Activated T-helper 1 cell treated with anti-CD3 and anti-CD28 coated beads, Interleukin-12 subunit alpha, Interleukin-12 subunit beta, Interleukin-2, Interleukin-4 antibody, amounts not matched to agents 30 ng/mL and 10 ng/mL and 1 ng/mL, durations not matched to agents 14 hours and 24 hours and 36 hours (primary cell): ENCODE results near the gene INSR. TPM values are rescaled to one million over a fixed set of nuclear protein-coding genes. Genes with fewer than 3 reads are reported as not detected.
"Not testable (repeated sequence)": the region's sequence is repeated elsewhere in the genome, so short reads cannot be mapped to it uniquely, and the experiment has no call there.

Source experiments
- DNase-seq: peaks from one replicate; pipeline ENCODE4 v3.0.0; 2021; ENCODE audit warnings: low spot score
- H3K27ac Mint-ChIP-seq: one replicate; pipeline ENCODE4 v1.8.0; 2021; ENCODE audit warnings: mild to moderate bottlenecking, mixed read lengths
- H3K27me3 Mint-ChIP-seq: one replicate; pipeline ENCODE4 v1.8.0; 2022; ENCODE audit warnings: mild to moderate bottlenecking, moderate library complexity, mixed read lengths; ENCODE audit not compliant: insufficient read depth
- H3K36me3 Mint-ChIP-seq: one replicate; pipeline ENCODE4 v1.8.0; 2021; ENCODE audit warnings: low read depth, mixed read lengths
- H3K4me1 Mint-ChIP-seq: one replicate; pipeline ENCODE4 v1.8.0; 2021; ENCODE audit warnings: low read depth, mixed read lengths
- H3K4me3 Mint-ChIP-seq: one replicate; pipeline ENCODE4 v1.8.0; 2021; ENCODE audit warnings: mild to moderate bottlenecking, moderate library complexity, mixed read lengths
- H3K9me3 Mint-ChIP-seq: one replicate; pipeline ENCODE4 v1.8.0; 2021; ENCODE audit warnings: mixed read lengths
- intact Hi-C: fragments of 100-400 bp; cut with micrococcal nuclease; formaldehyde crosslinking; loops from one replicate; pipeline ENCODE4 v1.15.1; 2024
- total RNA-seq: library from RNA; stranded (reverse); gene quantifications from 2 replicates; pipeline ENCODE4 v1.2.3, GENCODE V29; 2022

INSR gene
- total RNA-seq, 1 donor from 2014 or later, result 1.5 TPM

DNA sequence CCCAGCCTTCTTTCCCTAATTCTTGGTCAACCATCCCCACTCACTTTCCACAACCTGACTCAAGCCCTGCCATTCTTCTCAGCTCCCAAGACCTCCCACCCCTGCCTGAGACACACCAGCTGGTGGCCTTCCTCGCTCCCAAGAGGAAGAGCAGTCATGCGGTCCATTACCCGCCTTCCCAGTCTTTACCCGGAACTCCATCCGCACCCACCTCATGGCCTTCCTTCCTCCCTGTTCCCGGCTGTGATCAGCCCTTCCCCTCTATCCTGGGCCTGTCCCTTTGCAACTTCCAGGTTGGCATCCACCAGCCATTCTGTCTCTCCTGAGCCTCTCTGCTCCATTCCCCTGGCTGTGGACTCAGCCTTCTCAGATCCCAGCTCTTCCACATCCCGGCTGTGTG lies 18.6 kb upstream of the INSR start:
- intact Hi-C loops, result no loop called here
- peaks cover 2% of the 10 kb centered on the region for H3K9me3 Mint-ChIP-seq
- H3K4me1 Mint-ChIP-seq, result no peaks in the 10 kb centered on the region
- H3K4me3 Mint-ChIP-seq, result no peak overlapping the region
- H3K27ac Mint-ChIP-seq, result no peak overlapping the region
- no peaks in the 10 kb centered on the region for H3K36me3 Mint-ChIP-seq
- DNase-seq, result no peak
- H3K27me3 Mint-ChIP-seq, result no peaks in the 10 kb centered on the region

DNA sequence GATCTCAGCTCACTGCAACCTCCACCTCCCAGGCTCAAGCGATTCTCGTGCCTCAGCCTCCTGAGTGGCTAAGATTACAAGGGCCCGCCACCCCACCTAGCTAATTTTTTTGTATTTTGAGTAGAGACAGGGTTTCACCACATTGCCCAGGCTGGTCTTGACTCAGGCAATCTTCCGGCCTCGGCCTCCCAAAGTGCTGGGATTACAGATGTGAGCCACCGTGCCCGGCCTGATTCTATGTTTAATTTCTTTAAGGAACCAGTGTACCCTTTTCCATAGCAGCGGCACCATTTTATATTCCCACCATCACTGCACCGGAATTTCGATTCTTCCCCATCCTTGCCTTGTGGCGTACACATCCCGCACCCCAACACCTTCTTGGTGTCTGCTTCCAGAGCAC lies 17.7 kb upstream of the INSR start:
- intact Hi-C loops, result no loop called here
- H3K9me3 Mint-ChIP-seq, result no peaks in the 10 kb centered on the region
- no peak overlapping the region for H3K4me3 Mint-ChIP-seq
- no peaks in the 10 kb centered on the region for H3K4me1 Mint-ChIP-seq
- no peaks in the 10 kb centered on the region for H3K36me3 Mint-ChIP-seq
- H3K27ac Mint-ChIP-seq, result no peak overlapping the region
- no peak for DNase-seq
- no peaks in the 10 kb centered on the region for H3K27me3 Mint-ChIP-seq

DNA sequence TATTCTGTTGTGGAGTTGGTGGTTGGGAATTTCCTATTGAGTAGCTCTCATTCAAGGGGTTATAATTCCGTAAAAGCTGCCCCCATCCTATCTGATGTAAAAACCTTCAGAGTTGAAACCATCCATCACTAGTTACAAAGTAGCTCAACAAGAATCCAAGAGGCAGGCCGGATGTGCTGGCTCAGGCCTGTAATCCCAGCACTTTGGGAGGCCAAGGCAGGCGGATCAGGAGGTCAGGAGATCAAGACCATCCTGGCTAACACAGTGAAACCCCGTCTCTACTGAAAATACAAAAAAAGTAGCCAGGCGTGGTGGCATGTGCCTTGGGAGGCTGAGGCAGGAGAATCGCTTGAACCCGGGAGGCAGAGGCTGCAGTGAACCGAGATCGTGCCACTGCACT lies 14.1 kb upstream of the INSR start:
- H3K36me3 Mint-ChIP-seq, H3K4me1 Mint-ChIP-seq, H3K27me3 Mint-ChIP-seq, intact Hi-C loops, DNase-seq, H3K9me3 Mint-ChIP-seq, H3K27ac Mint-ChIP-seq, H3K4me3 Mint-ChIP-seq: not testable (repeated sequence)

DNA sequence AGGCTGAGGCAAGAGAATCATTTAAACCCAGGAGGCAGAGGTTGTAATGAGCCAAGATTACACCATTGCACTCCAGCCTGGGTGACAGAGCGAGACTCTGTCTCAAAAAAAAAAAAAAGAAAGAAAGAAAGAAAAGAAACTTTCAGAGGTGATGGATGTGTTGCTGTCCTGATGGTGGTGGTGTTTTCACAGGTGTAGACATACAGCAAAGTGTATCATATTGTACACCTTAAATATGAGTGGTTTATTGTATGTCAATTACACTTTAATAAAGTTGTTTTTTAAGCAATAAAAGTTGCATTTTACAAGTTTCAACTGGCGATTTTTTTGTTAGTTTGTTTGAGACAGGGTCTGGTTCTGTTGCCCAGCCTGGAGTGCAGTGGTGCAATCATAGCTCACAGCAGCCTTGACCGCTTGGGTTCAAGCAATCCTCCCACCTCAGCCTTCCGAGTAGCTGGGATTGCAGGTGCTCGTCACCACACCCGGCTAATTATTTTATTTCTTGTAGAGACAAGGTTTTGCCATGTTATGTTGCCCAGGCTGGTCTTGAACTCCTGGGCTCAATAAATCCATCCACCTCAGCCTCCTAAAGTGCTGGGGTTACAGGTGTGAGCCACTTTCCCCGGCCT lies 13.5 kb upstream of the INSR start:
- H3K27me3 Mint-ChIP-seq, result no peaks in the 10 kb centered on the region
- H3K9me3 Mint-ChIP-seq, result no peaks in the 10 kb centered on the region
- H3K4me3 Mint-ChIP-seq, result no peak overlapping the region
- no peak for DNase-seq
- intact Hi-C loops, result no loop called here
- H3K27ac Mint-ChIP-seq, result no peak overlapping the region
- H3K4me1 Mint-ChIP-seq, result no peaks in the 10 kb centered on the region
- H3K36me3 Mint-ChIP-seq, result no peaks in the 10 kb centered on the region

DNA sequence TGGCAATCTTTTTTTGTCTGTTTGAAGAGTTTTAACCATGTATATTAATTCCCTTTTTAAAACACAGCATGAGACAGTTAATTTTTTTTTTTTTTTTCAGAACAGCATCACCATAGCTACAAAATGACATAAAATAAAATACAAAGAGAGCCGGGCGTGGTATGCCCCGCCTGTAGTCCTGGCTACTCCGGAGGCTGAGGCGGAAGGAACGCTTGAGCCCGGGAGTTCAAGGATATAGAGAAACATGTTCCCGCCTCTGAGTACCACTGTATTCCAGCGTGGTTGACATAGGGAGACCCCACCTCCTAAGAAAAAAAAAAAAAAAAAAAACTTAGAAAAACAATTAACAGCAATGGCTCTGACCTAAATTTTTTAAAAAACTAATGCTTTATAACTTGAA lies 10.0 kb upstream of the INSR start:
- H3K9me3 Mint-ChIP-seq, result no peaks in the 10 kb centered on the region

DNA sequence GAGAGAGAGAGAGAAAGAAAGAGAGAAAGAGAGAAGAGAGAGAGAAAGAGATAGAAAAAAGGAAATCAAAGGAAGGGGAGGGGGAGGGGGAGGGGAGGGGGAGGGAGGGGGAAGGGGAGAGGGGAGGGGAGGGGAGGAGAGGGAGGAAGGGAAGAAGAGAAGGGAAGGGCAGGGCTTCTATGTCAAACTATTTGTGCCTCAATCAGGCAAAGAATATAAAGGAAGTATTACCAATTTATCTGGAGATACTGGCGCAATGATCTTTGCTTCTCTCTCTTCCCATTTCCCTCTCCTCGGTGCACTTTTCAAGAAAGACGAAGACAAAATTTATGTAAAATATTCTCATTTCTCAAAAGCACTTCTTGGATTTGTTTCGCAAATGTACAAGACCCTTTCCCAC lies 9.3 kb upstream of the INSR start:
- H3K27me3 Mint-ChIP-seq, result peaks cover 4% of the 10 kb centered on the region
- no peak for DNase-seq
- no peak overlapping the region for H3K4me3 Mint-ChIP-seq
- H3K9me3 Mint-ChIP-seq, result no peaks in the 10 kb centered on the region
- H3K36me3 Mint-ChIP-seq, result no peaks in the 10 kb centered on the region
- no peak overlapping the region for H3K27ac Mint-ChIP-seq
- intact Hi-C loops, result no loop called here
- no peaks in the 10 kb centered on the region for H3K4me1 Mint-ChIP-seq

More for the DNA sequence above, 10.0 kb upstream of the INSR start:
- Mint-ChIP-seq H3K4me1 (no peaks in the 10 kb centered on the region), H3K27ac (no peak overlapping the region), H3K36me3 (no peaks in the 10 kb centered on the region), H3K4me3 (no peak overlapping the region), H3K27me3 (peaks cover 3% of the 10 kb centered on the region)
- intact Hi-C loops, result no loop called here
- no peak for DNase-seq

DNA sequence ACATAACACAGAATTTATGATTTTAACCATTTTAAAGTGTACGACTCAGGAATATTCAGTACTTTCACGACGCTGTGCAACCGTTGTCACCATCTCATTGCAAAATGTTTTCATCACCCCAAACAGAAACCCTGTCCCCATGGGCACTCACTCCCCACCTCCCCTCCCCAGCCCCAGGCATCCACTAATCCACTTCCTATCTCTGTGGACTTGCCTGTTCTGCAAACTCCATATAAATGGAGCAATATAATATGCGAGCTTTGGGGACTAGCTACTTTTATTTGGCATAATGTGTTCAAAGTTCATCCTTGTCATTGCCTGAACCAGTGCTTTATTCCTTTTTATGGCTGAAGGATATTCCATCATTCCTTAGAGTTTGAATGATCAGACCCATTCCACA lies 7.3 kb upstream of the INSR start:
- Mint-ChIP-seq H3K27me3 (peaks cover 12% of the 10 kb centered on the region), H3K4me3 (no peak overlapping the region), H3K4me1 (no peaks in the 10 kb centered on the region), H3K9me3 (no peaks in the 10 kb centered on the region), H3K36me3 (no peaks in the 10 kb centered on the region), H3K27ac (no peak overlapping the region)
- no peak for DNase-seq
- intact Hi-C loops, result no loop called here

DNA sequence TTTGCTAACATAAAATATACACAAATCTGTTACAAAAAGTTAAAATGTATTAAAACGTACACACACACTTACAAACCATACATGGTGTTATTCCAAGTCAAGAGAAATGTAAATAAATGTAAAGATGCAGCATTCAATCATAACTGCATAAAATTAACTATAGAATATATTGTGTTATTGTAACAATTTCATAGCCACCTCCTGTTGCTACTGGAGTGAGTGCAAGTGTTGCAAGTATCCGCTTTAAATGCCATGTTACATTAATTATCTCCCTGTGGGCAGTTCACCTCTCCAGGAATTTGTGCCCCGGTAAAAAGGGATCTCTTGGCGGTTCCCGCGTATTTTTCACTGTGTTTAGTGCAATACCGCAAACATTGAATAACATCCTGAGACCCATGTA lies 3.5 kb upstream of the INSR start:
- H3K27me3 Mint-ChIP-seq, result peaks cover 35% of the 10 kb centered on the region
- no peaks in the 10 kb centered on the region for H3K36me3 Mint-ChIP-seq
- DNase-seq, result no peak
- no peak overlapping the region for H3K27ac Mint-ChIP-seq
- H3K4me3 Mint-ChIP-seq, result no peak overlapping the region
- peaks cover 5% of the 10 kb centered on the region for H3K4me1 Mint-ChIP-seq
- no peaks in the 10 kb centered on the region for H3K9me3 Mint-ChIP-seq
- intact Hi-C loops, result no loop called here

DNA sequence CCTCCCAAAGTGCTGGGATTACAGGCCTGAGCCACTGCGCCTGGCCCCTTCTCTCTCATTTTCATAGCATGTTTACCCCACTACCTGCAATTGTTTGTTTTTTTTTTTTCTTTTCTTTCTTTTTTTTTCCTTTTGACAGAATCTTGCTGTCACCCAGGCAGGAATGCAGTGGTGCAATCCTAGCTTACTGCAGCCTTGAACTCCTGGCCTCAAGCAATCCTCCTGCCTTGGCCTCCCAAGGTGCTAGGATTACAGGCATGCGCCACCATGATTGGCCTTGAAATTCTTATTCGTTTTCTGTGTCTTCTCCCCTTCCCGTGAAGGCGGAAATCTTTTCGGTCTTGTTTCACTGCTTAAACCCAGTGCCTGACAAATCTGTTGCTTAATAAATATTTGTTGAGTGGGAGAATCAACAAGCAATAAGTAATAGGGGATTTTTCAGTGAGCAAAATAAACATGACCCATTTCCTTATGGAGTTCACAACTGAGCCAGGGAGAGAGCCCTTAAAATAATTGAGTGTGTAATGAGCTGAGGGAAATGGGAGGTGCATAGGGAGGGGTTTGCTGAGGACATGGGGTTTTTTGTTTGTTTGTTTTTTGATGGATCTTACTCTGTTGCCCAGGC lies 1.8 kb upstream of the INSR start:
- intact Hi-C loops, result no loop called here
- Mint-ChIP-seq H3K4me3 (peak overlapping the region; percentile 31), H3K27ac (no peak overlapping the region), H3K36me3 (no peaks in the 10 kb centered on the region), H3K27me3 (peaks cover 41% of the 10 kb centered on the region), H3K4me1 (peaks cover 5% of the 10 kb centered on the region), H3K9me3 (no peaks in the 10 kb centered on the region)
- no peak for DNase-seq

DNA sequence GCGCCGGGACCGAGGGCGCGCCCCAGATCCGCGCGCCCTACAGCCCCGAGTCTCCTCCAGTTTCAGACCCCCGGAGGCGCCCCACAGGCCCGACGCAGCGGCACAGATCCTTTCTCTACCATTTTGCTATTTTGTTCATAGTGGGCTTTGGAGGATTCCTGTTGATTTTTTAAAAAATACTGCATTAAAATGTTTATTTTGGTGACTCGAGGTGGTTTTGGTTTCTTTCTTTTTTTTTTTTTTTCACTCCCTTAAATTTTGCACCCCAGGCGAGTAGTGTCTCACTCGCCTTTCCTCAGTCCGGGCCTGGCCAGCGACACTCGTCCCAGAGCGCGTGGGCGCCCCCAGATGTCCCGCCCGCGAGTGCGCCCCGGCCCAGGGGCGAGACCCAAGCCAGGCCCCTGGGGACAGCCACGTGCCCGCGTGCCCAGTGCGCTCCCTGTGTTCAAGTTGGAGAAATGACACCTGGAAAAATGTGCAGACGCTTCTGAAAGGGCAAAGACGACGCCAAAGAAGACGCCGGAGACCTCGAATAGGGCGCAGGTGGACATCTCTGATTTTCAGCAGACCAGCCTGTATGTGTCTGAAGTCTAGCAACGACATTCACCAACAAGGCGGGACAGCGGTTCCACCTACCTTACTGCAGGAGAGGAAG lies 471 bp upstream of the INSR start:
- H3K4me1 Mint-ChIP-seq, result peaks cover 5% of the 10 kb centered on the region
- no peak for DNase-seq
- no peaks in the 10 kb centered on the region for H3K36me3 Mint-ChIP-seq
- H3K27me3 Mint-ChIP-seq, result peaks cover 38% of the 10 kb centered on the region
- H3K9me3 Mint-ChIP-seq, result no peaks in the 10 kb centered on the region
- peak overlapping the region; percentile 70 for H3K4me3 Mint-ChIP-seq
- intact Hi-C loops, result no loop called here
- no peak overlapping the region for H3K27ac Mint-ChIP-seq

DNA sequence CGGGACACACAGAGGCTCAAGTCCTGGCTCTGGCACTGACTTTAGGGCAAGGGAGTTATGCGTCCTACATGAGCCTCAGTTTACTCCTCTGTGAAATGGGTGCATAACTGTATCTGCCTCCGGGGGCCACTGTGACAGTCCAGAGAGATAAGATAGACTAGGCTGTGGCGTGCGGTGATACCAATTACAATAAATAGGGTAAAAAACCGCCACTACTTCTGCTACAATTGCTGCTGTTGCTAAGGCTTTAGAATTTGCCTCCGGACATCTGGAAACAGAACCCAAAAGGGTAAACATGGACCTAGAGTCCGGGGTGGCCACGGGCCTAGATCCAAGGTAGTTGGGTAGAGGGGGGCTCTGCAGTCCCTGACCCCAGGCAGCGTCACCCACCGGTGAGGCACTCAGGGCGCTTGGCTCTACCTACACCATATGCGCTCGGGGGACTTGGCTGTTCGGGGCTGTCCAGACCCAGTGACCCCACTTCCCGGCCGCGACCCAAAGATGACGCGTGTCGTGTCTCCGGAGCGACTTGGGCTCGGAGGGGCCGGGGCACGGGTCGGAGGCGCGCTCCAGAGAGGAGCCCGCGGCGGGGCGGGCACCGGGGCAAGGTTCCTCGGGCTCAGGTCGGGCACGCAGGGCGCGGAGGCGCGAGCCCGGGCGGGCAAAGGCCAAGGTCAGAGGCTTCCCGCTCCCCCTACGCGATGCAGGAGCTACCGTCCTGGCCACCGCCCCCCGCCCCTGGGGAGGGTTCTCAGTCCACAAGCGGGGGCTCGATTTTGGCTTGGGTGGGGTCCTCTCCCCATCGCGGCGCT lies 1.1 kb downstream of the INSR start:
- no peak overlapping the region for H3K27ac Mint-ChIP-seq
- H3K36me3 Mint-ChIP-seq, result no peaks in the 10 kb centered on the region
- intact Hi-C loops, result no loop called here
- no peaks in the 10 kb centered on the region for H3K9me3 Mint-ChIP-seq
- H3K4me1 Mint-ChIP-seq, result peaks cover 5% of the 10 kb centered on the region
- peak overlapping the region; percentile 32 for H3K4me3 Mint-ChIP-seq
- H3K27me3 Mint-ChIP-seq, result peaks cover 34% of the 10 kb centered on the region
- DNase-seq, result no peak

DNA sequence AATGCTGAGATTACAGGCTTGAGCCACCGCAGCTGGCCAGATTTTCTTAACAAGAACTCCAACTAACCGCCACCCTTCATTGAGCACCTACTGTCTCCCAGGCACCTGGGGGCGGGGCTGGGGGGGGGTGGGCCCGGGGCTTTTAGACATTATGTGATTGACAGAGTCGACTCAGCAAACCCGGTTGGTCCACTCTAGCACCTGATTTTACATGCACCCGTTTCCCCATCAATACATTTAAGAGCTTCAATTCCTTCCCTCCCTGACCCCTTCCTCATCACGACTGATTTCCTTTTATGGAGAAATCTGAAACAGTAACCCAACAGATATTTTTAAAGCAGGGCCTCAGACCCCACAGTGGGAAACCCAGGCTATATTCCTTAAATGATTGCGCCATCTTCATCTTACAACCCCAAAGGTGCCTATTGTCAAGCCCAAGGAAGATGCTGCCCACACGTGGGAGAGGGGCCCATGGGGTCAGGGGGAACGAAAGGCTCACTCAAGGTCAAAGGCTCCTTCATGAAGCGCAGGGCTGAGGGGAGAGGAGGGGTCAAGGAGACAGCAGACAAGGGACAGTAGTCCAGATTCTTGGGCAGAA lies 1.8 kb downstream of the INSR start:
- no peaks in the 10 kb centered on the region for H3K36me3 Mint-ChIP-seq
- H3K4me3 Mint-ChIP-seq, result peak overlapping the region; percentile 32
- peaks cover 5% of the 10 kb centered on the region for H3K4me1 Mint-ChIP-seq
- DNase-seq, result no peak
- no peak overlapping the region for H3K27ac Mint-ChIP-seq
- no peaks in the 10 kb centered on the region for H3K9me3 Mint-ChIP-seq
- peaks cover 32% of the 10 kb centered on the region for H3K27me3 Mint-ChIP-seq
- intact Hi-C loops, result no loop called here

DNA sequence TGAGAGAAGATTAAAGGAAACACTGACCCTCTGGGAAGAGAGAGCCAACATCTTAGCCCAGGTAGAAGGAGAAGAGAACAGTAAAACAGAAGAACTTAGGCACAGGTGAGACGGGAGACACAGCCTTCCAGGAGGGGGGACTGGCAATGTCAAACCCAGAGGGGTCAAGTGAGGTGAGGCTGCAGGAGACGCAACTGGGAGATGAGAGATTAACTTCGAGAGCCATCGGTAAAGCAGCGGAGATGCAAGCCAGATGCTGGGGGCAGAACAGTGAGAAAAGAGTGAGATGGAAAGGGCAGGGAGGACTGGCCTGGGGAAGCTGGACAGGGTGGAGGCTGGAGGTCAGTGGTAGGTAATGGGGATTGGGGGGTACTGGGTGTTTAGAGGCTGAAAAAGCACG lies 5.2 kb downstream of the INSR start:
- Mint-ChIP-seq H3K27ac (no peak overlapping the region), H3K4me3 (no peak overlapping the region), H3K27me3 (peaks cover 10% of the 10 kb centered on the region), H3K36me3 (no peaks in the 10 kb centered on the region), H3K9me3 (no peaks in the 10 kb centered on the region), H3K4me1 (no peaks in the 10 kb centered on the region)
- intact Hi-C loops, result no loop called here
- DNase-seq, result no peak
